Spleen (tissue), 11 donors: ENCODE data around the gene TCEA3. TPM values are rescaled to one million over a fixed set of nuclear protein-coding genes. Genes with fewer than 3 reads are reported as not detected.

Source experiments
- DNase-seq: peaks from one replicate; pipeline ENCODE4 v3.0.0-alpha.2; 2020
- H3K27ac ChIP-seq, 8 donors: fragments of 200-600 bp; sonication (generic) in 7 of 8; 1 replicate in 4 of 8; 2 replicates in 4 of 8; pipeline versions ENCODE4 v1.5.0 to v1.8.0; 2016 to 2021; ENCODE audit warnings: inconsistent platforms in 4 of 8, mild to moderate bottlenecking in 4 of 8, moderate library complexity in 1 of 8
- H3K27me3 ChIP-seq, 7 donors: fragments of 200-600 bp; sonication (generic) in 6 of 7; replicated peaks in 1 of 7; 1 replicate in 4 of 7; 2 replicates in 3 of 7; pipeline versions ENCODE4 v1.5.0 to v1.8.0; 2016 to 2021; ENCODE audit warnings: inconsistent platforms in 3 of 7, mild to moderate bottlenecking in 1 of 7
- H3K36me3 ChIP-seq, 6 donors: fragments of 200-600 bp; sonication (generic) in 5 of 6; 1 replicate in 4 of 6; 2 replicates in 2 of 6; pipeline versions ENCODE4 v1.5.0 to v1.8.0; 2016 to 2021; ENCODE audit warnings: inconsistent platforms in 2 of 6
- H3K4me1 ChIP-seq, 6 donors: fragments of 200-600 bp; sonication (generic) in 5 of 6; 1 replicate in 3 of 6; 2 replicates in 3 of 6; pipeline versions ENCODE4 v1.5.0 to v1.8.0; 2016 to 2021; ENCODE audit warnings: inconsistent platforms in 3 of 6
- H3K4me3 ChIP-seq, 8 donors: fragments of 200-600 bp; sonication (generic) in 7 of 8; 1 replicate in 4 of 8; 2 replicates in 4 of 8; pipeline versions ENCODE4 v1.5.0 to v1.8.0; 2016 to 2021; ENCODE audit warnings: inconsistent platforms in 4 of 8, mild to moderate bottlenecking in 4 of 8, moderate library complexity in 2 of 8
- H3K9me3 ChIP-seq, 8 donors: fragments of 200-600 bp; sonication (generic) in 7 of 8; 1 replicate in 4 of 8; 2 replicates in 4 of 8; pipeline versions ENCODE4 v1.5.0 to v1.8.0; 2016 to 2021; ENCODE audit warnings: inconsistent platforms in 4 of 8
- CTCF ChIP-seq, 11 experiments: fragments of 200-600 bp in 7 of 11; fragments of 450-650 bp in 4 of 11; sonication (generic) in 4 of 11; IDR thresholded peaks in 8 of 11; conservative IDR thresholded peaks in 3 of 11; 1 replicate in 7 of 11; 2 replicates in 4 of 11; pipeline versions ENCODE4 v1.4.0 to v1.8.0; 2016 to 2021; ENCODE audit warnings: antibody characterized with exemption in 11 of 11, inconsistent platforms in 4 of 11, mild to moderate bottlenecking in 1 of 11
- POLR2A ChIP-seq, 3 donors: fragments of 450-650 bp; IDR thresholded peaks; one replicate each; pipeline ENCODE4 v1.5.1; 2017; ENCODE audit warnings: antibody characterized with exemption in 3 of 3, mild to moderate bottlenecking in 1 of 3
- POLR2AphosphoS5 ChIP-seq, 3 donors: sonication (generic); formaldehyde crosslinking; IDR thresholded peaks; one replicate each; pipeline ENCODE4 v1.5.1; 2017; ENCODE audit warnings: antibody characterized with exemption in 3 of 3
- WGBS, 5 donors: extraction: QIAGEN DNeasy Blood & Tissue Kit in 3 of 5; methylation state at CpG; one replicate each; pipeline versions ENCODE4 v1.1.5 to v1.1.7; 2013 to 2018; 5-methylcytosine and 5-hydroxymethylcytosine counted together
- intact Hi-C: fragments of 100-400 bp; cut with DNase I; formaldehyde crosslinking; loops from one replicate; pipeline ENCODE4 v1.15.0; 2023; ENCODE audit warnings: low total_unique reads
- polyA plus RNA-seq, 3 donors: library from polyadenylated mRNA; stranded (reverse); fragments of 200-250 nt; gene quantifications; one replicate each; pipeline ENCODE4 v1.2.1, GENCODE V29; 2013
- total RNA-seq, 7 donors: library from RNA; depleted of rRNA in 3 of 7; stranded (reverse); fragments of >200 nt in 3 of 7; fragmentation: NEBNext Ultra II Directional in 4 of 7; extraction: Animal tissue kit (Norgen Biotek cat#: 25700) in 4 of 7; gene quantifications; one replicate each; pipeline versions ENCODE4 v1.1.0 to v1.2.1, GENCODE V29; 2016 to 2021
- donor health status: healthy with polysubstance abuse.
- donor health status: DM: no; HTN: no; CAD: no; lungs with moderate emphysema.
- donor health status: DM: no; HTN: no; CAD: no.
- donor health status: Bipolar disorder and iron deficiency.
- donor health status: healthy.
- donor health status: DM: no; HTN: no; CAD: no.
- donor health status: DM: yes; HTN: yes; CAD: no.

The TCEA3 gene
- total and polyA plus RNA-seq, 10 donors = 4.6 to 19.6 (median 10.5) TPM

- WGBS, 5 donors = 83 to 93% (median 90%) methylated on average over 2 of the region's 2 CpGs
- DNase-seq = no peak
- H3K4me3 ChIP-seq = no peak overlapping the region
- peaks cover 0 to 56% (median 45%) of the 10 kb centered on the region in 6 donors for H3K36me3 ChIP-seq
- intact Hi-C loops = no loop called here
- H3K27me3 ChIP-seq = no peaks in the 10 kb centered on the region
- H3K4me1 ChIP-seq = peaks cover 35 to 64% (median 59%) of the 10 kb centered on the region in 6 donors
- peak overlapping the region in 1 of 8 donors; percentile 45 for H3K27ac ChIP-seq
- H3K9me3 ChIP-seq = no peaks in the 10 kb centered on the region
- TF ChIP-seq CTCF (IDR thresholded peaks at IDR 0.05 in 8 of 11, conservative IDR thresholded peaks at IDR 0.05 in 3 of 11) = no peak
- no peak for TF ChIP-seq POLR2A (IDR thresholded peaks at IDR 0.05)
- TF ChIP-seq POLR2AphosphoS5 (IDR thresholded peaks at IDR 0.05) = no peak
Observed at GRCh38 chr1:23337869-23338268, 86.7 kb downstream of the TCEA3 start.

- H3K36me3 ChIP-seq = peaks cover 0 to 100% (median 88%) of the 10 kb centered on the region in 6 donors
- 94 to 97% (median 96%) methylated on average over 8 of the region's 8 CpGs for WGBS, 5 donors
- TF ChIP-seq POLR2AphosphoS5 (IDR thresholded peaks at IDR 0.05) = peak in 1 of 3 donors; percentile 26
- TF ChIP-seq POLR2A (IDR thresholded peaks at IDR 0.05) = no peak
- intact Hi-C loops = no loop called here
- no peaks in the 10 kb centered on the region for H3K27me3 ChIP-seq
- no peak overlapping the region for H3K4me3 ChIP-seq
- H3K9me3 ChIP-seq = no peaks in the 10 kb centered on the region
- DNase-seq = no peak
- no peak overlapping the region for H3K27ac ChIP-seq
- peaks cover 0 to 18% (median under 1%) of the 10 kb centered on the region in 6 donors for H3K4me1 ChIP-seq
Observed at GRCh38 chr1:23331713-23332112, 92.8 kb downstream of the TCEA3 start.

Other genes starting within 250 kb of the TCEA3 start
- gene HTR1D, start 207.2 kb downstream of the TCEA3 start, total RNA-seq = under 1 TPM in 1 of 7 donors, not detected in 6; 0.13 TPM
- not detected for gene HTR1D, start 207.2 kb downstream of the TCEA3 start, polyA plus RNA-seq
- 100 to 1,000 TPM in 5 of 7 donors, 10 to 100 TPM in 2; 75.8 to 143 (median 109) TPM for gene HNRNPR, start 80.5 kb downstream of the TCEA3 start, total RNA-seq
- 10 to 100 TPM; 58.2 to 83.2 (median 75.8) TPM for gene HNRNPR, start 80.5 kb downstream of the TCEA3 start, polyA plus RNA-seq
- 10 to 100 TPM; 15.3 to 32.1 (median 20.3) TPM for gene ZNF436, start 54.9 kb downstream of the TCEA3 start, total RNA-seq
- 1 to 10 TPM; 2.8 to 5.5 (median 3.4) TPM for gene ZNF436, start 54.9 kb downstream of the TCEA3 start, polyA plus RNA-seq
- 10 to 100 TPM in 4 of 7 donors, 1 to 10 TPM in 3; 7.7 to 13.8 (median 10.5) TPM for gene ASAP3, start 59.4 kb upstream of the TCEA3 start, total RNA-seq
- gene ASAP3, start 59.4 kb upstream of the TCEA3 start, polyA plus RNA-seq = 1 to 10 TPM; 2.9 to 7.4 (median 3.0) TPM
- gene E2F2, start 106.5 kb upstream of the TCEA3 start, total RNA-seq = 10 to 100 TPM in 2 of 7 donors, 1 to 10 TPM in 5; 3.4 to 18.9 (median 8.4) TPM
- gene E2F2, start 106.5 kb upstream of the TCEA3 start, polyA plus RNA-seq = 1 to 10 TPM in 2 of 3 donors, under 1 TPM in 1; 0.89 to 2.3 (median 1.5) TPM
- gene ID3, start 134.8 kb upstream of the TCEA3 start, total RNA-seq = 100 to 1,000 TPM in 1 of 7 donors, 10 to 100 TPM in 6; 49.5 to 122 (median 65.4) TPM
- gene ID3, start 134.8 kb upstream of the TCEA3 start, polyA plus RNA-seq = 100 to 1,000 TPM in 2 of 3 donors, 10 to 100 TPM in 1; 59.8 to 118 (median 109) TPM